ENCODE results near the gene RPL27A. TPM values are rescaled to one million over a fixed set of nuclear protein-coding genes. Genes with fewer than 3 reads are reported as not detected.

Gene RPL27A
- 100 to 1,000 TPM; 716 to 768 TPM for total RNA-seq

- ChIA-PET POLR2A (interaction anchor here (0.7 to 2.2 kb wide), 24 partner anchors 8 to 1663 kb away, joined by 3 to 38 read pairs (median 5); partner anchors contain the start of genes AKIP1, EIF3F, TMEM9B and ZNF143), CTCF (interaction anchor here (1.3 to 1.5 kb wide), 2 partner anchors 16 to 277 kb away, joined by 5 read pairs; no protein-coding TSS in a partner anchor)
- Mint-ChIP-seq H3K36me3 (ENCODE audit: low read depth) (peaks cover 71% of the 10 kb centered on the region), H3K27ac (peak within 1 kb of the TSS; percentile 97), H3K9me3 (ENCODE audit: insufficient read depth) (no peaks in the 10 kb centered on the region), H3K27me3 (ENCODE audit: low read depth) (no peaks in the 10 kb centered on the region), H3K4me1 (ENCODE audit: low read depth) (peaks cover 45% of the 10 kb centered on the region), H3K4me3 (peak within 1 kb of the TSS; percentile 95)
- DNase-seq = peak; percentile 98
- peak; percentile 96 for ATAC-seq
Observed at GRCh38 chr11:8682303-8683114, at the start of gene RPL27A, which contains the start of gene TRIM66. TSS of gene RPL27A (plus strand) at chr11:8682792. CDS start at chr11:8682814, 22 bp downstream. TSS of gene TRIM66 (minus strand) at chr11:8682665. CDS start at chr11:8672274, 10,391 bp downstream.

GRCh38 chr11:8634498-8634897, 48.1 kb upstream of the RPL27A start:
- H3K27me3 Mint-ChIP-seq (ENCODE audit: low read depth) = no peaks in the 10 kb centered on the region
- ATAC-seq (no peak), DNase-seq (no peak)
- H3K4me3 Mint-ChIP-seq = no peak overlapping the region
- H3K27ac Mint-ChIP-seq = no peak overlapping the region
- ChIA-PET CTCF (no interaction called here), POLR2A (no interaction called here)
- no peaks in the 10 kb centered on the region for H3K4me1 Mint-ChIP-seq (ENCODE audit: low read depth)
- H3K9me3 Mint-ChIP-seq (ENCODE audit: insufficient read depth) = no peaks in the 10 kb centered on the region
- peaks cover 32% of the 10 kb centered on the region for H3K36me3 Mint-ChIP-seq (ENCODE audit: low read depth)

- DNase-seq (no peak), ATAC-seq (no peak)
- ChIA-PET POLR2A (interaction anchor here (0.8 kb wide), 1 partner anchor 47 kb away, joined by 3 read pairs; the partner anchor contains the start of gene RPL27A), CTCF (no interaction called here)
- H3K27ac Mint-ChIP-seq = no peak overlapping the region
- H3K9me3 Mint-ChIP-seq (ENCODE audit: insufficient read depth) = no peaks in the 10 kb centered on the region
- peaks cover 40% of the 10 kb centered on the region for H3K36me3 Mint-ChIP-seq (ENCODE audit: low read depth)
- no peak overlapping the region for H3K4me3 Mint-ChIP-seq
- H3K4me1 Mint-ChIP-seq (ENCODE audit: low read depth) = peaks cover under 1% of the 10 kb centered on the region
- no peaks in the 10 kb centered on the region for H3K27me3 Mint-ChIP-seq (ENCODE audit: low read depth)
Observed at GRCh38 chr11:8636127-8636526, 46.5 kb upstream of the RPL27A start.

GRCh38 chr11:8638300-8638699, 44.3 kb upstream of the RPL27A start:
- Mint-ChIP-seq H3K4me1 (ENCODE audit: low read depth) (peaks cover 6% of the 10 kb centered on the region), H3K9me3 (ENCODE audit: insufficient read depth) (no peaks in the 10 kb centered on the region), H3K36me3 (ENCODE audit: low read depth) (peaks cover 45% of the 10 kb centered on the region), H3K27ac (no peak overlapping the region), H3K4me3 (no peak overlapping the region), H3K27me3 (ENCODE audit: low read depth) (no peaks in the 10 kb centered on the region)
- ChIA-PET POLR2A (no interaction called here), CTCF (no interaction called here)
- DNase-seq (no peak), ATAC-seq (no peak)

- H3K36me3 Mint-ChIP-seq (ENCODE audit: low read depth) = peaks cover 45% of the 10 kb centered on the region
- CTCF ChIA-PET = no interaction called here
- H3K27me3 Mint-ChIP-seq (ENCODE audit: low read depth) = no peaks in the 10 kb centered on the region
- no peak overlapping the region for H3K27ac Mint-ChIP-seq
- no peak for ATAC-seq
- POLR2A ChIA-PET = no interaction called here
- H3K9me3 Mint-ChIP-seq (ENCODE audit: insufficient read depth) = no peaks in the 10 kb centered on the region
- DNase-seq = no peak
- no peak overlapping the region for H3K4me3 Mint-ChIP-seq
- peaks cover 6% of the 10 kb centered on the region for H3K4me1 Mint-ChIP-seq (ENCODE audit: low read depth)
Observed at GRCh38 chr11:8639655-8640054, 42.9 kb upstream of the RPL27A start.

GRCh38 chr11:8640267-8640906, 42.2 kb upstream of the RPL27A start:
- Mint-ChIP-seq H3K27ac (no peak overlapping the region), H3K9me3 (ENCODE audit: insufficient read depth) (no peaks in the 10 kb centered on the region), H3K4me3 (no peak overlapping the region), H3K36me3 (ENCODE audit: low read depth) (peaks cover 45% of the 10 kb centered on the region), H3K4me1 (ENCODE audit: low read depth) (peaks cover 6% of the 10 kb centered on the region), H3K27me3 (ENCODE audit: low read depth) (no peaks in the 10 kb centered on the region)
- CTCF ChIA-PET = no interaction called here
- POLR2A ChIA-PET = no interaction called here
- ATAC-seq (no peak), DNase-seq (no peak)

GRCh38 chr11:8641332-8641731, 41.3 kb upstream of the RPL27A start:
- DNase-seq (no peak), ATAC-seq (no peak)
- no peaks in the 10 kb centered on the region for H3K27me3 Mint-ChIP-seq (ENCODE audit: low read depth)
- ChIA-PET CTCF (no interaction called here), POLR2A (no interaction called here)
- peaks cover 6% of the 10 kb centered on the region for H3K4me1 Mint-ChIP-seq (ENCODE audit: low read depth)
- peaks cover 39% of the 10 kb centered on the region for H3K36me3 Mint-ChIP-seq (ENCODE audit: low read depth)
- H3K9me3 Mint-ChIP-seq (ENCODE audit: insufficient read depth) = no peaks in the 10 kb centered on the region
- no peak overlapping the region for H3K4me3 Mint-ChIP-seq
- H3K27ac Mint-ChIP-seq = no peak overlapping the region

GRCh38 chr11:8642196-8642841, 40.3 kb upstream of the RPL27A start:
- Mint-ChIP-seq H3K27me3 (ENCODE audit: low read depth) (no peaks in the 10 kb centered on the region), H3K27ac (no peak overlapping the region), H3K4me3 (no peak overlapping the region), H3K9me3 (ENCODE audit: insufficient read depth) (no peaks in the 10 kb centered on the region), H3K4me1 (ENCODE audit: low read depth) (peaks cover 8% of the 10 kb centered on the region), H3K36me3 (ENCODE audit: low read depth) (peaks cover 37% of the 10 kb centered on the region)
- ChIA-PET POLR2A (no interaction called here), CTCF (no interaction called here)
- no peak for ATAC-seq
- DNase-seq = no peak

- DNase-seq (no peak), ATAC-seq (no peak)
- H3K9me3 Mint-ChIP-seq (ENCODE audit: insufficient read depth) = no peaks in the 10 kb centered on the region
- ChIA-PET POLR2A (no interaction called here), CTCF (interaction anchor here (0.7 kb wide), 1 partner anchor 17 kb away, joined by 3 read pairs; no protein-coding TSS in a partner anchor)
- H3K27me3 Mint-ChIP-seq (ENCODE audit: low read depth) = no peaks in the 10 kb centered on the region
- no peak overlapping the region for H3K27ac Mint-ChIP-seq
- no peak overlapping the region for H3K4me3 Mint-ChIP-seq
- peaks cover 10% of the 10 kb centered on the region for H3K4me1 Mint-ChIP-seq (ENCODE audit: low read depth)
- H3K36me3 Mint-ChIP-seq (ENCODE audit: low read depth) = peaks cover 29% of the 10 kb centered on the region
Observed at GRCh38 chr11:8646873-8647272, 35.7 kb upstream of the RPL27A start.

GRCh38 chr11:8649361-8649760, 33.2 kb upstream of the RPL27A start:
- no peak for DNase-seq
- Mint-ChIP-seq H3K4me3 (no peak overlapping the region), H3K27me3 (ENCODE audit: low read depth) (no peaks in the 10 kb centered on the region), H3K4me1 (ENCODE audit: low read depth) (peaks cover 10% of the 10 kb centered on the region), H3K36me3 (ENCODE audit: low read depth) (peaks cover 25% of the 10 kb centered on the region), H3K9me3 (ENCODE audit: insufficient read depth) (no peaks in the 10 kb centered on the region), H3K27ac (no peak overlapping the region)
- no peak for ATAC-seq
- CTCF ChIA-PET = no interaction called here
- POLR2A ChIA-PET = no interaction called here

GRCh38 chr11:8650401-8650990, 32.1 kb upstream of the RPL27A start:
- ATAC-seq = no peak
- Mint-ChIP-seq H3K27me3 (ENCODE audit: low read depth) (no peaks in the 10 kb centered on the region), H3K36me3 (ENCODE audit: low read depth) (peaks cover 26% of the 10 kb centered on the region), H3K27ac (no peak overlapping the region), H3K9me3 (ENCODE audit: insufficient read depth) (no peaks in the 10 kb centered on the region), H3K4me3 (no peak overlapping the region), H3K4me1 (ENCODE audit: low read depth) (peaks cover 10% of the 10 kb centered on the region)
- DNase-seq = no peak
- ChIA-PET POLR2A (no interaction called here), CTCF (no interaction called here)
